ENCODE measurements around the gene MZB1.
"Not testable (repeated sequence)": the region's sequence is repeated elsewhere in the genome, so short reads cannot be mapped to it uniquely, and the experiment has no call there.

MZB1 gene

DNA sequence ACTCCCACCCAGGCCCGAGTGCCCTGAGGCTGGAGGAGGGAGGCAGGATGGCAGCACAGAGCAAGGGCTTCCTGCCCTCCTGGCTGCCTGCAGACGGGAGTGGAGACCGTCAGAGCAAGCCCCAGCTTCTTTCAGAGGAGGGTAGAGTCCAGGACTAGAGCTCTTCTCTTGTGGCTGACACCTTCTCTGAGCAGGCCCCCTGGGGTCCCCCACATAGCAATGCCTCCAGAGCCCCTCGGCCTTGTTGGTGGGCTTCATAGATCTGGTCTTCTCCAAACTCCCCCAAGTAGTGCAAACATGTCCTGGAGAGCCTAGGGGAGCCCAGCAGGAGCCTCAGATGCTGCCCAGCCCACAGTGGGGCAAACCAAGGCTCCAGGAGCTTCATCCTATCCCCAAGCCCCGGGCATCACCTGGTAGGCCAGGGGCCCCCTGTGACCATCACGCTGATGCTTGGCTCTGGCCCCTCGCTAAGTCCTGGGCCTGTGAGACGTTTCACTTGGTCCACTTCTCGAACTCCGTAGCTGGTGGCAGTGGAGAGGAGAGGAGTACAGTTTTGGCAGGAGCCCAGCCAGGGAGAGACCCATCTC lies 2.0 kb downstream of the MZB1 start:
- H3K18ac ChIP-seq (ENCODE audit: low read length) = peak overlapping the region; percentile 18
- no peak overlapping the region for H2BK15ac ChIP-seq (ENCODE audit: low read length)
- WGBS, 2 donors (ENCODE audit: extremely low coverage in 2 of 2, insufficient read length in 2 of 2, insufficient replicate concordance in 1 of 2) = no CpG with 5 or more reads among the region's 10 CpGs
- no peak overlapping the region for H2BK12ac ChIP-seq (ENCODE audit: low read length)
- H2AK5ac ChIP-seq (ENCODE audit: low read depth, low read length) = peak overlapping the region; percentile 34
- H2BK5ac ChIP-seq (ENCODE audit: low read length) = no peak overlapping the region
- H4K91ac ChIP-seq (ENCODE audit: low read depth, low read length, poor library complexity) = no peak overlapping the region
- H3K14ac ChIP-seq (ENCODE audit: low read length) = no peak overlapping the region
- no peak overlapping the region for H4K8ac ChIP-seq (ENCODE audit: low read depth, low read length)
- no peak overlapping the region for H2BK120ac ChIP-seq (ENCODE audit: low read depth, low read length)
- H3K4me1 ChIP-seq (ENCODE audit: control insufficient read depth in 2 of 2, insufficient read depth in 1 of 2, low read depth in 1 of 2, low read length in 2 of 2) = peaks cover 2 to 7% of the 10 kb centered on the region in 2 donors
- H3K23ac ChIP-seq (ENCODE audit: low read depth, low read length, poor library complexity) = no peak overlapping the region
- peaks cover 1 to 36% (median 14%) of the 10 kb centered on the region in 3 experiments for H3K27me3 ChIP-seq (ENCODE audit: control insufficient read depth in 3 of 3, insufficient read depth in 3 of 3, low read depth in 1 of 3, low read length in 3 of 3)
- no peak overlapping the region for H3K9ac ChIP-seq (ENCODE audit: low read depth, low read length, poor library complexity)
- no peak overlapping the region for H2AFZ ChIP-seq (ENCODE audit: low read length)
- H3K79me1 ChIP-seq (ENCODE audit: low read depth, low read length) = peaks cover under 1% of the 10 kb centered on the region
- no peak overlapping the region for H3K27ac ChIP-seq (replicated peaks; ENCODE audit: low read length)
- peaks cover 0 to 3% of the 10 kb centered on the region in 2 donors for H3K9me3 ChIP-seq (replicated peaks in 1 of 2; ENCODE audit: control insufficient read depth in 2 of 2, insufficient read depth in 1 of 2, low read depth in 1 of 2, low read length in 2 of 2)
- H3K4me2 ChIP-seq (ENCODE audit: insufficient read depth, low read length, poor library complexity, severe bottlenecking) = no peak overlapping the region
- H3K36me3 ChIP-seq (replicated peaks in 1 of 2; ENCODE audit: control insufficient read depth in 2 of 2, insufficient read depth in 2 of 2, low read length in 2 of 2) = no peaks in the 10 kb centered on the region
- DNase-seq (ENCODE audit: low spot score) = no peak
- no peak overlapping the region for H3K4ac ChIP-seq (ENCODE audit: low read length)
- no peak overlapping the region for H3K4me3 ChIP-seq (ENCODE audit: low read length in 2 of 2)

DNA sequence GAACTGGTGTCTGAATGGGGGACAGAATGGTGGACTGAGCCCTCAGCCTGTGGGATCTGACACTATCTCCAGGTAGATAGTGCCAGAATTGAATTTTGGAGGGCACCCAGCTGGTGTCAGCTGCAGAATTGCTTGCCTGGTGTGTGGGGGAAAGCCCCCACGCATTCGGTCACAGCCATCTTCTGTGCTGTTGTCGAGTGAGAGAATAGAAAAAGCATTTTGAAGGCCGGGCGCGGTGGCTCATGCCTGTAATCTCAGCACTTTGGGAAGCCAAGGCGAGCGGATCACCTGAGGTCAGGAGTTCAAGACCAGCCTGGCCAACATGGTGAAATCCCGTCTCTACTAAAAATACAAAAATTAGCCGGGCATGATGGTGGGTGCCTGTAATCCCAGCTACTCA lies 2.8 kb downstream of the MZB1 start:
- H3K9ac ChIP-seq (ENCODE audit: low read depth, low read length, poor library complexity); H2AFZ ChIP-seq (ENCODE audit: low read length); H3K14ac ChIP-seq (ENCODE audit: low read length); H3K23ac ChIP-seq (ENCODE audit: low read depth, low read length, poor library complexity); DNase-seq (ENCODE audit: low spot score); H3K4me2 ChIP-seq (ENCODE audit: insufficient read depth, low read length, poor library complexity, severe bottlenecking); H3K4me1 ChIP-seq (ENCODE audit: control insufficient read depth in 2 of 2, insufficient read depth in 1 of 2, low read depth in 1 of 2, low read length in 2 of 2); H2BK15ac ChIP-seq (ENCODE audit: low read length); H3K79me1 ChIP-seq (ENCODE audit: low read depth, low read length); H2BK120ac ChIP-seq (ENCODE audit: low read depth, low read length); H3K18ac ChIP-seq (ENCODE audit: low read length); H4K8ac ChIP-seq (ENCODE audit: low read depth, low read length); H3K4me3 ChIP-seq (ENCODE audit: low read length in 2 of 2); H4K91ac ChIP-seq (ENCODE audit: low read depth, low read length, poor library complexity); H3K27ac ChIP-seq (replicated peaks; ENCODE audit: low read length); H3K4ac ChIP-seq (ENCODE audit: low read length); H2BK12ac ChIP-seq (ENCODE audit: low read length); H3K9me3 ChIP-seq (replicated peaks in 1 of 2; ENCODE audit: control insufficient read depth in 2 of 2, insufficient read depth in 1 of 2, low read depth in 1 of 2, low read length in 2 of 2); H2BK5ac ChIP-seq (ENCODE audit: low read length); H3K36me3 ChIP-seq (replicated peaks in 1 of 2; ENCODE audit: control insufficient read depth in 2 of 2, insufficient read depth in 2 of 2, low read length in 2 of 2); H2AK5ac ChIP-seq (ENCODE audit: low read depth, low read length): not testable (repeated sequence)
- peaks cover 0 to 29% (median 7%) of the 10 kb centered on the region in 3 experiments for H3K27me3 ChIP-seq (ENCODE audit: control insufficient read depth in 3 of 3, insufficient read depth in 3 of 3, low read depth in 1 of 3, low read length in 3 of 3)
- no CpG with 5 or more reads among the region's 10 CpGs for WGBS, 2 donors (ENCODE audit: extremely low coverage in 2 of 2, insufficient read length in 2 of 2, insufficient replicate concordance in 1 of 2)

DNA sequence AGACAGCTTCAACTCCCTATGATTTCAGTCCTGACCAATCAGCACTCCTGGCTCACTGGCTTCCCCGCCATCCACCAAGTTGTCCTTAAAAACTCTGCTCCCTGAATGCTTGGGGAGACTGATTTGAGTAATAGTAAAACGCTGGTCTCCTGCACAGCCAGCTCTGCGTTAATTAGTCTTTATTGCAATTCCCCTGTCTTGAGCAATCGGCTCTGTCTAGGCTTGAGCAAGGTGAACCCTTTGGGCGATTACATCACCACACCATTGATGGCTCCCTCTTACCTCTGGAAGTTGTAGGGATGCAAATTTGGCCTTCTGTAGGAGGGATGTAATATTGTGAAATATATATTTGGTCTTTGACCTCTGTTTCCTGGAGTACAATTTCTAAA lies 3.7 kb downstream of the MZB1 start:
- H3K18ac ChIP-seq (ENCODE audit: low read length) = no peak overlapping the region
- no peak overlapping the region for H3K4me2 ChIP-seq (ENCODE audit: insufficient read depth, low read length, poor library complexity, severe bottlenecking)
- H3K36me3 ChIP-seq (replicated peaks in 1 of 2; ENCODE audit: control insufficient read depth in 2 of 2, insufficient read depth in 2 of 2, low read length in 2 of 2) = no peaks in the 10 kb centered on the region
- no peak overlapping the region for H2AFZ ChIP-seq (ENCODE audit: low read length)
- H4K8ac ChIP-seq (ENCODE audit: low read depth, low read length) = no peak overlapping the region
- peaks cover 2% of the 10 kb centered on the region for H3K79me1 ChIP-seq (ENCODE audit: low read depth, low read length)
- no peak overlapping the region for H2BK120ac ChIP-seq (ENCODE audit: low read depth, low read length)
- H3K9ac ChIP-seq (ENCODE audit: low read depth, low read length, poor library complexity) = no peak overlapping the region
- no peak overlapping the region for H2BK5ac ChIP-seq (ENCODE audit: low read length)
- no peaks in the 10 kb centered on the region for H3K9me3 ChIP-seq (replicated peaks in 1 of 2; ENCODE audit: control insufficient read depth in 2 of 2, insufficient read depth in 1 of 2, low read depth in 1 of 2, low read length in 2 of 2)
- no peak overlapping the region for H2BK15ac ChIP-seq (ENCODE audit: low read length)
- H3K4me1 ChIP-seq (ENCODE audit: control insufficient read depth in 2 of 2, insufficient read depth in 1 of 2, low read depth in 1 of 2, low read length in 2 of 2) = peaks cover 2 to 3% of the 10 kb centered on the region in 2 donors
- no peak overlapping the region for H2BK12ac ChIP-seq (ENCODE audit: low read length)
- no peak overlapping the region for H3K14ac ChIP-seq (ENCODE audit: low read length)
- no peak overlapping the region for H3K4me3 ChIP-seq (ENCODE audit: low read length in 2 of 2)
- H3K27me3 ChIP-seq (ENCODE audit: control insufficient read depth in 3 of 3, insufficient read depth in 3 of 3, low read depth in 1 of 3, low read length in 3 of 3) = peaks cover 0 to 20% (median 0%) of the 10 kb centered on the region in 3 experiments
- no peak overlapping the region for H3K23ac ChIP-seq (ENCODE audit: low read depth, low read length, poor library complexity)
- no peak for DNase-seq (ENCODE audit: low spot score)
- no CpG with 5 or more reads among the region's 5 CpGs for WGBS, 2 donors (ENCODE audit: extremely low coverage in 2 of 2, insufficient read length in 2 of 2, insufficient replicate concordance in 1 of 2)
- H4K91ac ChIP-seq (ENCODE audit: low read depth, low read length, poor library complexity) = no peak overlapping the region
- no peak overlapping the region for H3K27ac ChIP-seq (replicated peaks; ENCODE audit: low read length)
- H2AK5ac ChIP-seq (ENCODE audit: low read depth, low read length) = no peak overlapping the region
- H3K4ac ChIP-seq (ENCODE audit: low read length) = no peak overlapping the region

DNA sequence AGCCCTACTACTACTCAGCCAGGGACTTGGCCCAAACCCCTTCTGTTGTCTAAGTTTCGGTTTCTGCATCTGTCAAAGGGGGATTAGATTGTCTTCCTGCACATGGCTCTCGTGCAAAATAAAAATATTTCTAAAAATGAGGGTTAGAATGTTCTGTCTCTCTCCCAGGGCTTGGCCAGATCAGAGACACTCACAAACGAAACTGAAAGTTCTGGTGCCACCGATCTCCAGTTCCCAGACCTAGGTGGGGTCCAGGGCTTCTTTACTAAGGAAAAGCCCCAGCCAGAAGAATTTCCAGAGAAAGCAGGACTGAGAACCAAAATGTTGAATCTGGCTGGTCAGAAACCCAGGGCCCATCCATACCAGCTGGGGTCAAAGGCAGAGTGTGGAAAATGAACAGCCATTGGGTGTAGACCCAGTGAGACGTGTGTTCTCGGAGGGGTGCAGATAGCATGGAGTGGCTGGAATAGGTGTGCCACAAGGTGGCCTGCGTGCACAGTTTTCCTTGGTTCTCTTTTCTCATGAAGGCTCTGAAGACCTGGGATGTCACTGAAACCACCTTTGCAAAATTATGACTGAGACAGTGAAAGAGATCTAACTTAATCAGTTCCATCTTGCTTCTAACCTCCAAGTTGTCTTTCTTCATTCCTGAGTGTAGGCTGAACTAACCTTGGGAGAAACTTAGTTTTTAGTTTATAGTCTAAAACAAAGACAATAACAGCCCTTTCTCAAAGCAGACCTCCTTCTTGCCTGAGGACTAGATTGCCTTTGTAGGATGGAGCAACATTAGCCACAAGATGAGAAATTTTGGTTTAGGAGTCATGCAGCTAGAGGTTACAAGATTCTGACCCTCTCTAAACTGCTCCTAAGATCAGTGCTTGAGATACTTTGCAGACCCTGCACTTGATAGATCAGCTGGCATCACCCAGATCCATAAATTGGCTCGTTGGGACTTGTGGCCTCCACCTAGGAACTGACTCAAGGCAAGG lies 4.4 kb downstream of the MZB1 start:
- WGBS, 2 donors (ENCODE audit: extremely low coverage in 2 of 2, insufficient read length in 2 of 2, insufficient replicate concordance in 1 of 2) = no CpG with 5 or more reads among the region's 8 CpGs
- no peak overlapping the region for H3K4me2 ChIP-seq (ENCODE audit: insufficient read depth, low read length, poor library complexity, severe bottlenecking)
- H2BK5ac ChIP-seq (ENCODE audit: low read length) = no peak overlapping the region
- H2BK15ac ChIP-seq (ENCODE audit: low read length) = no peak overlapping the region
- H2BK12ac ChIP-seq (ENCODE audit: low read length) = no peak overlapping the region
- H3K36me3 ChIP-seq (replicated peaks in 1 of 2; ENCODE audit: control insufficient read depth in 2 of 2, insufficient read depth in 2 of 2, low read length in 2 of 2) = no peaks in the 10 kb centered on the region
- no peak overlapping the region for H3K23ac ChIP-seq (ENCODE audit: low read depth, low read length, poor library complexity)
- no peak overlapping the region for H3K27ac ChIP-seq (replicated peaks; ENCODE audit: low read length)
- DNase-seq (ENCODE audit: low spot score) = no peak
- no peak overlapping the region for H3K14ac ChIP-seq (ENCODE audit: low read length)
- H3K4me3 ChIP-seq (ENCODE audit: low read length in 2 of 2) = no peak overlapping the region
- no peak overlapping the region for H2AFZ ChIP-seq (ENCODE audit: low read length)
- no peak overlapping the region for H4K91ac ChIP-seq (ENCODE audit: low read depth, low read length, poor library complexity)
- no peaks in the 10 kb centered on the region for H3K9me3 ChIP-seq (replicated peaks in 1 of 2; ENCODE audit: control insufficient read depth in 2 of 2, insufficient read depth in 1 of 2, low read depth in 1 of 2, low read length in 2 of 2)
- no peak overlapping the region for H3K4ac ChIP-seq (ENCODE audit: low read length)
- H3K18ac ChIP-seq (ENCODE audit: low read length) = no peak overlapping the region
- H4K8ac ChIP-seq (ENCODE audit: low read depth, low read length) = no peak overlapping the region
- H3K79me1 ChIP-seq (ENCODE audit: low read depth, low read length) = peaks cover 2% of the 10 kb centered on the region
- no peak overlapping the region for H2AK5ac ChIP-seq (ENCODE audit: low read depth, low read length)
- H3K4me1 ChIP-seq (ENCODE audit: control insufficient read depth in 2 of 2, insufficient read depth in 1 of 2, low read depth in 1 of 2, low read length in 2 of 2) = peaks cover 2 to 4% of the 10 kb centered on the region in 2 donors
- H3K27me3 ChIP-seq (ENCODE audit: control insufficient read depth in 3 of 3, insufficient read depth in 3 of 3, low read depth in 1 of 3, low read length in 3 of 3) = peaks cover 0 to 16% (median 0%) of the 10 kb centered on the region in 3 experiments
- no peak overlapping the region for H2BK120ac ChIP-seq (ENCODE audit: low read depth, low read length)
- no peak overlapping the region for H3K9ac ChIP-seq (ENCODE audit: low read depth, low read length, poor library complexity)
